PC-9 (cell line): ENCODE results near the gene TTC28. TPM values are rescaled to one million over a fixed set of nuclear protein-coding genes. Genes with fewer than 3 reads are reported as not detected.
"Not testable (repeated sequence)": the region's sequence is repeated elsewhere in the genome, so short reads cannot be mapped to it uniquely, and the experiment has no call there.

Experiments
- BruUV-seq: library from RNA; stranded (reverse); fragments of 400-500 nt; replicated peaks from 2 replicates; lab custom pipeline; 2021; lab: Mats Ljungman, UMichigan
- CTCF ChIA-PET: fragments of 300-600 bp; sonication (Branson Sonifier 250); formaldehyde crosslinking; loops from one replicate; lab custom pipeline; 2022; ENCODE audit warnings: antibody characterized with exemption; lab: Charles Lee
- POLR2A ChIA-PET: fragments of 300-600 bp; sonication (Branson Sonifier 250); formaldehyde crosslinking; loops from one replicate; lab custom pipeline; 2022; ENCODE audit warnings: antibody characterized with exemption; ENCODE audit not compliant: unreplicated experiment; lab: Charles Lee
- DNase-seq, 2 experiments: peaks; one replicate each; pipeline versions ENCODE4 v3.0.0 to v3.0.0-alpha.2; 2015 to 2022; ENCODE audit warnings: mixed read lengths in 1 of 2
- H2AFZ ChIP-seq: fragments of 200-600 bp; sonication (generic); 2 replicates; pipeline ENCODE4 v1.8.1; 2017; ENCODE audit warnings: antibody characterized with exemption
- H3F3A ChIP-seq: fragments of 200-600 bp; sonication (generic); 2 replicates; pipeline ENCODE4 v1.8.1; 2017; ENCODE audit warnings: antibody characterized with exemption, mild to moderate bottlenecking, low read depth; ENCODE audit not compliant: insufficient read depth
- H3K27ac ChIP-seq: fragments of 200-600 bp; sonication (generic); 2 replicates; pipeline ENCODE4 v1.6.1; 2016; ENCODE audit warnings: mixed run types
- H3K27me3 ChIP-seq: fragments of 200-600 bp; sonication (generic); 2 replicates; pipeline ENCODE4 v1.6.1; 2016; ENCODE audit warnings: low read depth, mixed run types; ENCODE audit not compliant: insufficient read depth
- H3K36me3 ChIP-seq: fragments of 200-600 bp; sonication (generic); 2 replicates; pipeline ENCODE4 v1.6.1; 2016; ENCODE audit warnings: low read depth, mixed run types
- H3K4me1 ChIP-seq: fragments of 200-600 bp; sonication (generic); replicated peaks from 2 replicates; pipeline ENCODE4 v1.6.1; 2016; ENCODE audit warnings: mixed run types; ENCODE audit not compliant: insufficient read depth
- H3K4me2 ChIP-seq: fragments of 200-600 bp; sonication (generic); 2 replicates; pipeline ENCODE4 v1.6.1; 2017; ENCODE audit warnings: mixed run types
- H3K4me3 ChIP-seq: fragments of 200-600 bp; sonication (generic); 2 replicates; pipeline ENCODE4 v1.6.1; 2016; ENCODE audit warnings: mixed run types
- H3K79me2 ChIP-seq: fragments of 200-600 bp; sonication (generic); 2 replicates; pipeline ENCODE4 v1.6.1; 2017; ENCODE audit warnings: low read depth, mixed run types
- H3K9me2 ChIP-seq: fragments of 200-600 bp; sonication (generic); 2 replicates; pipeline ENCODE4 v1.8.1; 2017; ENCODE audit warnings: mild to moderate bottlenecking; ENCODE audit not compliant: insufficient read depth
- H3K9me3 ChIP-seq: fragments of 200-600 bp; sonication (generic); 2 replicates; pipeline ENCODE4 v1.8.1; 2016; ENCODE audit warnings: low read depth; ENCODE audit not compliant: insufficient read depth
- H4K20me1 ChIP-seq: fragments of 200-600 bp; sonication (generic); 2 replicates; pipeline ENCODE4 v1.8.1; 2017; ENCODE audit not compliant: insufficient read depth
- CTCF ChIP-seq: fragments of 200-600 bp; sonication (generic); conservative IDR thresholded peaks from 2 replicates; pipeline ENCODE4 v1.6.1; 2017; ENCODE audit warnings: mixed run types, antibody characterized with exemption, mild to moderate bottlenecking, moderate library complexity
- EZH2 ChIP-seq: fragments of 200-600 bp; sonication (generic); IDR thresholded peaks from 2 replicates; pipeline ENCODE4 v1.8.0; 2017; ENCODE audit warnings: antibody characterized with exemption, low read depth
- intact Hi-C: fragments of 100-400 bp; cut with micrococcal nuclease; formaldehyde crosslinking; loops from one replicate; pipeline ENCODE4 v1.10.0; 2022; ENCODE audit not compliant: unreplicated experiment
- total RNA-seq: library from RNA; stranded (reverse); gene quantifications from 2 replicates; pipeline ENCODE4 v1.2.3, GENCODE V29; 2021

The TTC28 gene
- total RNA-seq, 1 experiment from 2014 or later = 6.7 TPM

GRCh38 chr22:28497188-28497587, 182.5 kb downstream of the TTC28 start:
- no peak overlapping the region for H3K4me2 ChIP-seq
- no peak overlapping the region for H2AFZ ChIP-seq
- no peak for DNase-seq
- TF ChIP-seq EZH2 (no peak), CTCF (no peak)
- H3K9me3 ChIP-seq = no peaks in the 10 kb centered on the region
- no peaks in the 10 kb centered on the region for H3F3A ChIP-seq
- CTCF ChIA-PET = no interaction called here
- no peaks in the 10 kb centered on the region for H3K36me3 ChIP-seq
- no peaks in the 10 kb centered on the region for H3K79me2 ChIP-seq
- H3K27ac ChIP-seq = no peak overlapping the region
- H4K20me1 ChIP-seq = no peaks in the 10 kb centered on the region
- no peaks in the 10 kb centered on the region for H3K27me3 ChIP-seq
- BruUV-seq = no TSS peak
- no peaks in the 10 kb centered on the region for H3K4me1 ChIP-seq
- intact Hi-C loops = no loop called here
- POLR2A ChIA-PET = interaction anchor here (0.7 kb wide), 1 partner anchor 313 kb away, joined by 7 read pairs; no protein-coding TSS in a partner anchor
- H3K4me3 ChIP-seq = no peak overlapping the region
- no peaks in the 10 kb centered on the region for H3K9me2 ChIP-seq

- DNase-seq, H3K27me3 ChIP-seq, H3K4me3 ChIP-seq, H3K27ac ChIP-seq, H3K9me3 ChIP-seq, POLR2A ChIA-PET, BruUV-seq, intact Hi-C loops, H3K36me3 ChIP-seq, H3K9me2 ChIP-seq, H2AFZ ChIP-seq, H3K79me2 ChIP-seq, H3K4me2 ChIP-seq, CTCF ChIA-PET, H4K20me1 ChIP-seq, H3K4me1 ChIP-seq, H3F3A ChIP-seq: not testable (repeated sequence)
These were observed 188.4 kb downstream of the TTC28 start for GRCh38 chr22:28491289-28491688.

- DNase-seq = no peak
- H4K20me1 ChIP-seq = no peaks in the 10 kb centered on the region
- no peaks in the 10 kb centered on the region for H3K4me1 ChIP-seq
- TF ChIP-seq EZH2 (no peak), CTCF (no peak)
- intact Hi-C loops = no loop called here
- no peaks in the 10 kb centered on the region for H3K9me3 ChIP-seq
- no peaks in the 10 kb centered on the region for H3K27me3 ChIP-seq
- BruUV-seq = no TSS peak
- no peak overlapping the region for H3K4me2 ChIP-seq
- POLR2A ChIA-PET = interaction anchor here (1.0 kb wide), 1 partner anchor 104 kb away, joined by 9 read pairs; no protein-coding TSS in a partner anchor
- no peaks in the 10 kb centered on the region for H3K36me3 ChIP-seq
- no peaks in the 10 kb centered on the region for H3F3A ChIP-seq
- H3K4me3 ChIP-seq = no peak overlapping the region
- H2AFZ ChIP-seq = no peak overlapping the region
- H3K9me2 ChIP-seq = no peaks in the 10 kb centered on the region
- H3K79me2 ChIP-seq = no peaks in the 10 kb centered on the region
- no peak overlapping the region for H3K27ac ChIP-seq
- CTCF ChIA-PET = no interaction called here
These were observed 190.8 kb downstream of the TTC28 start for GRCh38 chr22:28488825-28489224.

GRCh38 chr22:28484662-28485061, 195.0 kb downstream of the TTC28 start:
- no peak overlapping the region for H3K4me3 ChIP-seq
- DNase-seq = no peak
- intact Hi-C loops = no loop called here
- H3K27me3 ChIP-seq = no peaks in the 10 kb centered on the region
- H3F3A ChIP-seq = no peaks in the 10 kb centered on the region
- H3K4me1 ChIP-seq = no peaks in the 10 kb centered on the region
- no peak overlapping the region for H2AFZ ChIP-seq
- no peaks in the 10 kb centered on the region for H3K36me3 ChIP-seq
- no TSS peak for BruUV-seq
- TF ChIP-seq EZH2 = no peak
- TF ChIP-seq CTCF = no peak
- H3K4me2 ChIP-seq = no peak overlapping the region
- no peaks in the 10 kb centered on the region for H3K9me2 ChIP-seq
- no peak overlapping the region for H3K27ac ChIP-seq
- ChIA-PET CTCF (no interaction called here), POLR2A (no interaction called here)
- H3K79me2 ChIP-seq = no peaks in the 10 kb centered on the region
- H3K9me3 ChIP-seq = no peaks in the 10 kb centered on the region
- H4K20me1 ChIP-seq = no peaks in the 10 kb centered on the region
